Fibroblast of lung (primary cell): ENCODE data around the gene CORO6. TPM values are rescaled to one million over a fixed set of nuclear protein-coding genes. Genes with fewer than 3 reads are reported as not detected.
A peak's percentile ranks its signal among the peaks of the same experiment; 100 is the strongest.

Experiments
- DNase-seq, 2 donors: peaks; one replicate each; pipeline versions ENCODE4 v3.0.0 to v3.0.0-alpha.2; 2010; ENCODE audit warnings: low read depth in 2 of 2
- H2AFZ ChIP-seq: 2 replicates; pipeline ENCODE4 v1.5.1; 2012; ENCODE audit warnings: low read length, control low read depth, inconsistent platforms
- H3K27ac ChIP-seq: 2 replicates; pipeline ENCODE4 v1.5.1; 2011; ENCODE audit warnings: low read length, control low read depth; ENCODE audit not compliant: insufficient read depth
- H3K27me3 ChIP-seq: 2 replicates; pipeline ENCODE4 v1.5.1; 2011; ENCODE audit warnings: mild to moderate bottlenecking, low read length; ENCODE audit not compliant: control insufficient read depth, insufficient read depth
- H3K36me3 ChIP-seq: 2 replicates; pipeline ENCODE4 v1.5.1; 2011; ENCODE audit warnings: low read length; ENCODE audit not compliant: control insufficient read depth, insufficient read depth
- H3K4me1 ChIP-seq: 2 replicates; pipeline ENCODE4 v1.5.1; 2011; ENCODE audit warnings: low read length; ENCODE audit not compliant: control insufficient read depth, insufficient read depth; ENCODE audit errors: extremely low read depth
- H3K4me2 ChIP-seq: 2 replicates; pipeline ENCODE4 v1.5.1; 2011; ENCODE audit warnings: low read length, control low read depth; ENCODE audit not compliant: insufficient read depth; ENCODE audit errors: extremely low read depth
- H3K4me3 ChIP-seq, 4 experiments: fragments of 200-600 bp in 1 of 4; sonication (generic) in 1 of 4; replicated peaks in 1 of 4; 2 replicates each; pipeline ENCODE4 v1.5.1; 2011 to 2016; ENCODE audit warnings: low read length in 4 of 4, low read depth in 3 of 4, mild to moderate bottlenecking in 3 of 4, control low read depth in 2 of 4, inconsistent platforms in 1 of 4, mixed read lengths in 1 of 4; ENCODE audit not compliant: insufficient read depth in 1 of 4; ENCODE audit errors: control extremely low read depth in 1 of 4
- H3K79me2 ChIP-seq: 2 replicates; pipeline ENCODE4 v1.5.1; 2012; ENCODE audit warnings: mild to moderate bottlenecking, low read length, inconsistent platforms; ENCODE audit not compliant: control insufficient read depth, insufficient read depth
- H3K9ac ChIP-seq: 2 replicates; pipeline ENCODE4 v1.5.1; 2011; ENCODE audit warnings: mild to moderate bottlenecking, low read length, control low read depth; ENCODE audit not compliant: insufficient read depth
- H3K9me3 ChIP-seq: 2 replicates; pipeline ENCODE4 v1.5.1; 2012; ENCODE audit warnings: low read depth, low read length; ENCODE audit not compliant: control insufficient read depth, insufficient read depth
- H4K20me1 ChIP-seq: 2 replicates; pipeline ENCODE4 v1.5.1; 2011; ENCODE audit warnings: low read length; ENCODE audit not compliant: control insufficient read depth, insufficient read depth; ENCODE audit errors: extremely low read depth
- EZH2 ChIP-seq: IDR thresholded peaks from 2 replicates; pipeline ENCODE4 v1.5.1; 2012; ENCODE audit warnings: low read length, control low read depth, mild to moderate bottlenecking; ENCODE audit errors: missing control alignments
- polyA plus RNA-seq, 2 donors: library from polyadenylated mRNA; depleted of rRNA in 1 of 2; stranded (reverse) in 1 of 2; unstranded in 1 of 2; fragments of >200 nt; gene quantifications; 2 replicates each; pipeline ENCODE4 v1.2.1, GENCODE V29; 2011 to 2012; ENCODE audit warnings: missing spikeins in 1 of 2
- total RNA-seq: library from RNA; depleted of rRNA; stranded (reverse); fragments of >200 nt; gene quantifications from 2 replicates; pipeline ENCODE4 v1.2.1, GENCODE V29; 2014
- TF ChIP-seq, protein P1 (sequence below), 2 donors: IDR thresholded peaks in 1 of 2; conservative IDR thresholded peaks in 1 of 2; 1 replicate in 1 of 2; 2 replicates in 1 of 2; pipeline ENCODE4 v1.5.1; 2011 to 2012; ENCODE audit warnings: low read length in 2 of 2, control low read depth in 1 of 2, inconsistent platforms in 1 of 2, low read depth in 1 of 2, mild to moderate bottlenecking in 1 of 2

CORO6 gene
- total and polyA plus RNA-seq, 2 donors (not counting 1 experiment from before 2014, with no cell fraction given): 8.0 to 19.3 TPM

DNA sequence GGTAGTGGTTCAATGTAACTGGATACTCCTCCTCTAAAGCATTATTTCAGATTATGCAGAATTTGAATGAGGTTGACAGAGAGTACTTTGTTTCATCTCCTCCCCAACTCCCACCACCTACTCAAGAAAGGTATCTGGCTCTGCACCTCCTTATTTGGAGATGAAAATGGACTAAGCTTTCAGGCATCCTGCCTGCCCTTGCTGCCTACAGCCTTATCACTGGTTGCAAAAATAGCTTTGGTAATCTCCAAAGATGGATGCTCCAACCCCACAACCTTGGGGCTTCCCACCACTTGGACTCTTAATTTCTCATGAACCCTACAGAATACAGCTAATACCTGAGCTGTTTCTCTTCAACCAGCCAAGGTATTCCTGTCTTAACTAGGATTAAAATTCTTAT lies 45.3 kb upstream of the CORO6 start:
- Histone ChIP-seq H3K4me3 (no peak overlapping the region), H3K4me1 (no peaks in the 10 kb centered on the region), H3K36me3 (no peaks in the 10 kb centered on the region), H3K9ac (no peak overlapping the region), H2AFZ (no peak overlapping the region), H3K79me2 (no peaks in the 10 kb centered on the region), H4K20me1 (no peaks in the 10 kb centered on the region), H3K27ac (no peak overlapping the region), H3K4me2 (no peak overlapping the region), H3K27me3 (no peaks in the 10 kb centered on the region), H3K9me3 (no peaks in the 10 kb centered on the region)
- peak in 1 of 2 donors; percentile 69 for DNase-seq
- TF ChIP-seq, protein P1, sequence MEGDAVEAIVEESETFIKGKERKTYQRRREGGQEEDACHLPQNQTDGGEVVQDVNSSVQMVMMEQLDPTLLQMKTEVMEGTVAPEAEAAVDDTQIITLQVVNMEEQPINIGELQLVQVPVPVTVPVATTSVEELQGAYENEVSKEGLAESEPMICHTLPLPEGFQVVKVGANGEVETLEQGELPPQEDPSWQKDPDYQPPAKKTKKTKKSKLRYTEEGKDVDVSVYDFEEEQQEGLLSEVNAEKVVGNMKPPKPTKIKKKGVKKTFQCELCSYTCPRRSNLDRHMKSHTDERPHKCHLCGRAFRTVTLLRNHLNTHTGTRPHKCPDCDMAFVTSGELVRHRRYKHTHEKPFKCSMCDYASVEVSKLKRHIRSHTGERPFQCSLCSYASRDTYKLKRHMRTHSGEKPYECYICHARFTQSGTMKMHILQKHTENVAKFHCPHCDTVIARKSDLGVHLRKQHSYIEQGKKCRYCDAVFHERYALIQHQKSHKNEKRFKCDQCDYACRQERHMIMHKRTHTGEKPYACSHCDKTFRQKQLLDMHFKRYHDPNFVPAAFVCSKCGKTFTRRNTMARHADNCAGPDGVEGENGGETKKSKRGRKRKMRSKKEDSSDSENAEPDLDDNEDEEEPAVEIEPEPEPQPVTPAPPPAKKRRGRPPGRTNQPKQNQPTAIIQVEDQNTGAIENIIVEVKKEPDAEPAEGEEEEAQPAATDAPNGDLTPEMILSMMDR (conservative IDR thresholded peaks at IDR 0.05 in 1 of 2, IDR thresholded peaks at IDR 0.05 in 1 of 2; ENCODE audit: low read depth in 1 of 2, low read length in 2 of 2): no peak
- TF ChIP-seq EZH2: no peak

- no peaks in the 10 kb centered on the region for H3K4me1 ChIP-seq
- H3K27ac ChIP-seq: no peak overlapping the region
- H2AFZ ChIP-seq: no peak overlapping the region
- H3K36me3 ChIP-seq: peaks cover 2% of the 10 kb centered on the region
- no peak overlapping the region for H3K4me2 ChIP-seq
- no peaks in the 10 kb centered on the region for H4K20me1 ChIP-seq
- H3K4me3 ChIP-seq: no peak overlapping the region
- H3K9me3 ChIP-seq: no peaks in the 10 kb centered on the region
- no peaks in the 10 kb centered on the region for H3K79me2 ChIP-seq
- no peaks in the 10 kb centered on the region for H3K27me3 ChIP-seq
- no peak overlapping the region for H3K9ac ChIP-seq
- no peak for DNase-seq
- TF ChIP-seq, protein P1 (conservative IDR thresholded peaks at IDR 0.05 in 1 of 2, IDR thresholded peaks at IDR 0.05 in 1 of 2; ENCODE audit: low read depth in 1 of 2, low read length in 2 of 2): no peak
- TF ChIP-seq EZH2: no peak
Measured at GRCh38 chr17:29665481-29665810, 42.7 kb upstream of the CORO6 start.

DNA sequence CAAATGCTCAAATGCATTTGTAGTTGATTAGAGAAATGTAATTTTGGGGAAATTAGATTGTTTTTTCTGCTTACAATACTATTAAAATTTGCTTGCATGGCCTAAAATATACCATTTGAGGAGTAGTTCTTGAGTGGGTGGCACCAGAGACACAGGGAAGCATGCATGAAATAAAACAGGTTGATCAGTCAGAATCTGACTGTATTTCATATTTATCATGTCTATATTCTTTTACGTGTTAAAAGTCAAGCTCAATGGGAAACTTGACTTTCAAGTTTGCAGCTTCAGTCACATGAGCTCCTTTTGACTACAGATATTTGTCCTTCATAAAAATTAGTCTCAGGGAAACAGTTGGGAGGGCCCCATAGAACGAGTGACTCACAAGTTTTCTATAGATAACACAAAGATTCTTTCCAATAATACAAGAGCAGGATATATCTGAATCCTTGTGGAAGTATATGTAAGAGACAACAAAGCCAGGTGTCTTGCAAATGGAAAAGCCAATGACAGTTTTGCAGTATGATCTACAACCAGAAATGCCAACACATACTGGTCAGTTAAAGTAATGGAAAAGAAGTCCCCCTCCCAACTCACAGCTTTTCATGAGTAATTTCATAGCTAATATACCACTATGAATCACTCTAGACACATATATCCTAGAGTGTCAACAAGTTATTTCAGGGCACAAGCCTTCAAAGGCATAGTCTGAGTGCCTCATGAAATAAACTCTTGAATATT lies 42.2 kb upstream of the CORO6 start:
- H3K36me3 ChIP-seq: peaks cover 2% of the 10 kb centered on the region
- no peak overlapping the region for H3K27ac ChIP-seq
- no peak for TF ChIP-seq EZH2
- TF ChIP-seq, protein P1 (conservative IDR thresholded peaks at IDR 0.05 in 1 of 2, IDR thresholded peaks at IDR 0.05 in 1 of 2; ENCODE audit: low read depth in 1 of 2, low read length in 2 of 2): no peak
- no peak overlapping the region for H3K9ac ChIP-seq
- no peaks in the 10 kb centered on the region for H3K9me3 ChIP-seq
- H3K27me3 ChIP-seq: no peaks in the 10 kb centered on the region
- no peak overlapping the region for H2AFZ ChIP-seq
- H4K20me1 ChIP-seq: no peaks in the 10 kb centered on the region
- no peaks in the 10 kb centered on the region for H3K4me1 ChIP-seq
- peak; percentile 53 to 91 for DNase-seq
- no peaks in the 10 kb centered on the region for H3K79me2 ChIP-seq
- H3K4me3 ChIP-seq: no peak overlapping the region
- H3K4me2 ChIP-seq: no peak overlapping the region
